GM19467 (cell line): Measurements from ENCODE around the gene GFAP.

Experiments
- ATAC-seq: cut with Tn5 transposase; IDR thresholded peaks from one replicate; pipeline ENCODE4 v1.9.1; 2021; ENCODE audit warnings: mild to moderate bottlenecking, moderate library complexity; ENCODE audit not compliant: unreplicated experiment

GFAP gene

DNA sequence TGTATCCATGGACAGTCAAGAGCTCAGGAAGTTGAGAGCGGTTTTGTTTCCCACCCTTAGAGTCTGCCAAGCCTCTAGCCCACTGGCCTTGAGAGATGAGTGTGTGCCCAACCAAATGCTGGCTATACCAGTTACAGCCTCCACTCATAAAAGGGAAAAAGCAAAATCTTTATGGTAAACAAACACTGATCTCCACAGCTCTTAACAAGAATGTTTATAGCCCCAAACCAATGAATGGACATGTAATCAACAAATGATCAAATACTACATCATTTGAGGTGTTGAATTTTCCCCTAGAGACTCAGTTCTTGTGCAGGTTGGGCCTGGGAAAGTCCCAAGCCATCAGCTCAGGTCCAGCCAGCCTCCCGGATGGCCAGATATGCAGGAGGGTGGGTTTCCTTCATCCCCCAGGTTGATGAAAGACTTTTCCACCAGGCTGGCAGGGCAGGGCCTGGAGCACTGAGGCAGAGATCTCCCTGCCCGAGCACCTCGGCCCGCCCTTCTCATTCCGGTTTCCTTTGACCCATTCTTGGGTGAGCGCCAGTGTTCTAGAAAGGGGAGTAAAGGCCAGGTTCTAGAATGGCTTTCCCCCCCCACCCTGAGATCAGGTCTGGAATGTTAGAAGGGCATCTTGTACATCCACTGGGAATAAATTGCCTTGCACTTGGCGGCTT is 12.2 kb downstream of the GFAP start:
- ATAC-seq, result no peak

GRCh38 chr17:44902135-44902760 is 13.1 kb downstream of the GFAP start:
- no peak for ATAC-seq

GRCh38 chr17:44901411-44901921 is 13.8 kb downstream of the GFAP start:
- ATAC-seq, result no peak

- no peak for ATAC-seq
Measured at GRCh38 chr17:44900894-44901293, 14.4 kb downstream of the GFAP start.

DNA sequence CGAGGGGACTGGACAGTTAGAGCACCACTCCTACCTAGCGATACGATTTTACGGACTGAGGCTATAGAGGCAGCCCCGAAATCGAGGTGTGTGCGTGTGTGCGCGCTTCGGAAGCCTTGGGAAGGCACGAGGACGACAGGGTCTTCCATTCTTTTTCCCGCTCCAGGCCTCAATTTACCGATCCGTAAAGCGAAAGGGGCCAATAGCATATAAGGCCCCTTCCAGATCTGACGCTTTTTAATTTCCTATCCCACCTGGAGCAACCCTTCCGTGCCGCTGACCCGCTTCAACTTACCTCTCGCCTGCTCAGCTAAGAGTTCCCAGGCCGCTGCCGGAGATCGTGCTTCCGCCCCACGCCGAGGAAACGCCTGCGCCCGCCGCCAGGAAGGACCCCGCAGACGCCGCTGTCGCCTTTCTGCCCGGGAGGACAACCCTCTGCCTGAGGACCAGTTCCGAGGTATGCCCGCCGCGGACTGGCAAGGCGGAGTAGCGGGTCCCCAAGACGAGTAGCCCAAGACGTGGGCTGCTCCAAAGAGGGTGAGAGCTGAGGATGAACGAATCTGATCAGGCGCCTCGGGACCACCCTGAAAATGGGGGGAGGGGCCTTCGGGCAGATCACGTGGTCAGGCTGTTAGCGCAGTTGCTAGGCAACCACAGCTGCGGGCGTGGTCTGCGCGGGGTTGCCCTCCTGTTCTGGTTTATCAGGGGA is 16.1 kb downstream of the GFAP start, which contains the start of gene EFTUD2:
EFTUD2 (minus strand) TSS at position 372 of the 709 bp plus-strand sequence. CDS start 4,924 bp downstream, outside the sequence.
- ATAC-seq, result peak; percentile 61

DNA sequence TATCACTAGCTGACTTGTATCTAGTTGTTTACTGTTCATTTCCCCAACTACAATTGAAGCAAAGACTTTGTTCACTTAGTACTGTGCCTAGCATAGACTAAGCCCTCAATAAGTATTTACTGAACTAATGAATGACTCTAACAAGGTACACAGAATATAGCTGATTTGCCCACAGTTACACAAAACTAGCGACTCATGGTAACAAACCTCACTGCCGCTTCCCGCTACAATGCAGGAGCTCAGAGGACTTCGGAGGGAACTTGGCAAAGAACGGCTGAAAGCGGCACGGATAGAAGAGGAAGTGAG is 16.6 kb downstream of the GFAP start:
- no peak for ATAC-seq

GRCh38 chr17:44894642-44895041 is 20.7 kb downstream of the GFAP start:
- ATAC-seq, result no peak

- ATAC-seq, result no peak
Measured at GRCh38 chr17:44892250-44892649, 23.1 kb downstream of the GFAP start.

DNA sequence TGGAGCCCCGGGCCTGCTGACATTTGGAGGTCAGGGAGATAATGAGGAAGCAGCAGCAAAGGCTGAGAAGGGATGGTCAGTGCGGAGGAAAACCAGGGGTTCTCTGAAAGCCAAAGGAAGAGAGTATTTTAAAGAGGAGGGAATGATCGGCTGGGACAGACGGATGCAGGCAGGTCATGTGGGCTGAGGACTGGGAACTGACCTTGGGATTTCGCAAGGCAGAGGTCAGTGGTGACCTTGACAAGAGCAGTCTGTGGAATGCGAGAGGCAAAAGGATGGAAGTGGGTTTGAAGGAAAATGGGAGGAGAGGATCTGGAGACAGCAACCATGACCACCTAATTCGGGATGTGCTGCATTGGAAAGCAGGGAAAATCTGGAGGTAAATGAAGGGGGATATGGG is 26.3 kb downstream of the GFAP start:
- ATAC-seq, result no peak

DNA sequence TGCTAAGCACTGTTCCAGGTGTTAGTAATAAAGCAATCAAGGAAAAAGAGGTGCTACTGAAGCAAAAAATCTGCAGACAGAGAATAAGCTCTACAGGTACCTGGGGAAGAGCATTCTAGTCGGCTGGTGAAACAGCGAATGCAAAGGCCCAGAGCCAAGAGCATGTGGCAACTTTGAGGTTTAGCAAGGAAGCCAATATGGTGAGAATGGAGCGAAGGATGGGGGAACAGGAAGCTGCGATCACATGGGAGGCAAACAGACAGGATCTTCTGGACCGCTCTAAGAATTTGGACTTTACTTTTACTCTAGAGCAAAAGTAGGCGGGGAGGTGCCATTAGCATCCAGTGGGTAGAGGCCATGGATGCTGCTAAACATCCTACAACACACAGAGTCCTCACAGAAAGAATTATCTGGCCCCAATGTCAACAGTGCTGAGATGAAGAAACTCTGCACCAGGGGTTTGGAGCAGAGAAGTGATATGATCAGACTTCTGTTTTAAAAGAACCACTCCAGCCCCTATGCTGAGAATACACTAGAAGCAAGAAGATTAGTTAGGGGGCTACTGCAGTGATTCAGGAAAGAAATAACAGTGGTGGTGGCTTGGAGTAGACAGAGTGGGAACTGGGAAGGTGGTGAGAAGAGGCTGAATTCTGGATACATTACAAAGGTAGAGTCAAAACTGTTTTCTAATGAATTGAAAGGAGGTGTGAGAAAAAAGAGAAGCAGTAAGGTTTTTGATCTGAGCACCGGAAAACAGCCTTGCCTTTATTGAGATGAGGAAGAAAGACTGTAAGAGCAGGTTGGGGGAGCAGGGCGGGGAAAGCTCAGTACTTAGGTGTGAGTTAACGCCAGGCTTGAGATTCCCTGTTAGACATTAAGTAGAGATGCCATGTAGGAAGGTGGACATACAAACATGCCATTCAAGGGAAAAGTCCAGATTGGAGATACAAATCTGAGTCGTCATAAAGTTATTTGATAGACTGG is 27.0 kb downstream of the GFAP start:
- ATAC-seq, result no peak

DNA sequence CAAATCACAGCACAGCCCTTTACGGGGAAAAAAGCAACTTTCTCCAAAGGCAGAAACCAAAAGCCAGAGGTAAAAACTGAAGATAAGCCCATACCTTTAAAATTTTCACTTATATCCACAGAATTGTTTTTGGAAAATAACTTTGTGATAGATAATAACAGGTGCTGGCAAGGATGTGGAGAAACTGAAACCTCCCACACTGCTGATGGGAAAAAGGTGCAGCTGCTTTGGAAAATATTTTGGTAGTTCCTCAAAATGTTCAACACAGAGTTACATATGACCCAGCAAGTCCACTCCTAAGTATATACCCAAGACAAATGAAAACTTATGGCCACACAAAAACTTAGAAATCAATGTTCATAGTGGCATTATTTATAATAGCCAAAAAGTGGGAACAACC is 28.3 kb downstream of the GFAP start:
- no peak for ATAC-seq

GRCh38 chr17:44884941-44885340 is 30.4 kb downstream of the GFAP start:
- no peak for ATAC-seq

- ATAC-seq, result no peak
Measured at GRCh38 chr17:44881145-44881544, 34.2 kb downstream of the GFAP start.

DNA sequence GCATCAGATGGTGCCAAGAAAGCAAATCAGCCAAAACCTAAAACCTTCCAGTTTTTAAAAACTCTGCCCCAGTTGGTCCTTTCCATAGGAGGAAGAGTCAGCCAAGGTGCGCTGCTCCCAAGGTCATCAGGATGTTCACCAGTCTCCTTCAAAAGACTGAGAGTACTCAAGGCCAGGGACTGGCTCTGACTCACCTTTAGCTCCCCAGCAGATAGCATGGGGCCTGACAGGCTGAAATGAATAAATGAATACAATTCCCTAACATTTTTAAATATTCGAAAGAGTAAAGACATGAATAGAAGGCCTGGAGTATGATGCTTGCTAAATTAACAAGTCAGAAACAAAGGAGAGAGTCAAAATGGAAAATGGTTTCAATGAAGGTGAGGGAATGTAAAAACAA is 35.2 kb downstream of the GFAP start:
- no peak for ATAC-seq

DNA sequence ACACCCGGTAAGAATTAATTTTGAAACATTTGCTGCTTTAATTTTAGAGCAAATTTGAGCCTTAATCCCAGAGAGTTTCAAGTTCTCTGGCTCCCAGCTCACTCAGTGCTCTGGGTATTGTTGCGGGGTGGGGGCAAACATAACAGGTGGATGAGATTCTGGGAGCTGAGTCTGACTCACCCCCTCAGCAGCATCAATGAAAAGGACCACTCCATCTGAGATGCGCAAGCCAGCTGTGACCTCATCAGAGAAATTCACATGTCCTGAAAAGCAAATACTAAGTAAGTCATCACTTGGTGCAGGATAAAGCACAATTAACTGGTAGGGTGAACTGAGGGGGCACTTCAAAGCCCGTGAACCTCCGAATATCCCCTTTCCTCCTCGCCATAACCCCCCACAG is 35.9 kb downstream of the GFAP start:
- ATAC-seq, result no peak

DNA sequence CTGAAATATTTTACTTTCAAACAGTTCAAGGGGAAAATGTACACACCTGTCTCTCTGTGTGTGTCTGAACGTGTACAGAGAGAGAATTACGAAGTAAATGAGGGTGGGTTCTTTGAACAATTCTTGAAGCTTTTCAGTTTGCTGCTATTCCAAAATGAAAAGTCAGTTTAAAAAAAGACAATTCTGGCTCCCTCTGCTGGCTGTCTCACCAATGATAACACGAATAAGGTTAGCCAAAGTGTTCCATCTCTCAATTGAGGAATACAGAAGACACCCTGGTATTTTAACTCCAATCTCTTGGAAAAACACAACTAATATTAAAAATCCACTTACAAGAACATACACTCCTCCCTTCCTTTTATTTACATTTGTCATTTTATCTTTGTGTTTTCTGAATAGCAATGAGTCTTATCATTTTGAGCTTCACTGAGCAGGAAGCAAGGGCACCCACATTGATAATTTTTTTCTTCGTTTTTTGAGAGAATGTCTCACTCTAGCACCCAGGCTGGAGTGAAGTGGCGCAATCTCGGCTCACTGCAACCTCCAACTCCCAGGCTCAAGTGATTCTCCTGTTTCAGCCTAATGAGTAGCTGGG is 36.6 kb downstream of the GFAP start:
- no peak for ATAC-seq

DNA sequence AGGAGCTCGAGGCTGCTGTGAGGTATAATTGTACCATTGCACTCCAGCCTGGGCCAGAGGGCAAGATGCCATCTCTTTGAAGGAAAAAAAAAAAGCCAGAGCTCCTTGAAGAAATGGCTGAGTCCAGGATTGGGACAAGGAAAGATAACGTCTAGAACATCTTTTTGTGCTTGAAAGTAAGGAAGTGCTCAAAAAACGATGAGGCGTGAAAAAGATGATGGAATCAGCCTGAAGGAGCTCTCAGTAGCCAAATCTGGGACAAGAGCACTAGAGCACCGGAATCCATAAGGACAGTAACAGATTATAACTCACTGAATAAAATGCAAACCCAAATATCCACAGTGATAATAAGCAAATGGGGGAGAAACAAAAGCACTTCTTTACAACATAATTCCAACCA is 38.2 kb downstream of the GFAP start:
- ATAC-seq, result no peak

DNA sequence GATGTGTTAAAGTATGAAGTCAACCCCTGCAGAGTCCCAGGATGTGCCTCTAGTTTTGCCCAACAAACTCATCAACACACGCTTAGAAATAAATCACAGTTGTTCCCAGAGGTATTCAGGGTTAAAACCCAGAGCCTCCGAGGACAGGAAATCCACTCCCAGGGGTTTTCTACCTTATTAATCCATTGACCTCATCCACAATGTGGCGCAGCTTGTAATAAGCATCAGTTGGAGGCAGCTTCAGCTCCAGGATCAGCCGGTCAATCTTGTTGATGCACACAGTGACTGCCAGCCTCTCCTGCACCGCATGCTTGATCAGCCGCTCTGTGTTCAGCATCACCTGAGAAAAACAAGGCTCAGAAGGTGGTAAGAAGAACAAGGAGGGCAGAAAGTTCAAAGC is 39.5 kb downstream of the GFAP start:
- no peak for ATAC-seq

DNA sequence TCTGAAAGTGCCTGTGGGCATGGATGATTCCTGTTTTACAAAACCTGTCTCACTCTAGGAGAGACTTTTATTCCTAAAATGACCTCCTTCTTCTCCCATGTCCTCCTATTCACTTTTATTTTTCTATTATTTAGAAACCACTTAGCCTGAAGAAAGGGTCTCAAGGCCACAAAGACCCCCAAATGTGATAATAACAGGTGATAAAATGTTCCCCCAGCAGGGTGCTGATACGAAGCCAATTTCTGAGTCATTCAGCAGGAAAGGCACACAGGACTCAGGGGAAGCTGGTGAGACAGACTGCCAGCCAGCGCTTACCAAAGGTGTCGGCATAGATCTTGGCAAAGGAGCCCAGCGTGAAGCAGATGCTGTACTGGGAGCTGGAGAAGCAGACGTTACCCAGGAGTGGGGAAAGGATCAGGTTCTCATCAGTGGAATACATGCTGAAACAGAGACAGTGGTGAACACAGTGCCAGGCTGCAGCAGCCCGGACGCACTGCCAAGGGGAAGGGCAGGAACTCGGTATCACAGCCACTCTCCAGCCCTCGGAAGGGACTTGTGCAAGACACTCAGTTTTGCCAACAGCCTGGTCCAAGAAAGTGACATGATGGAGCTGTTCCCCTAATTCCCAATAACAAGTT is 43.0 kb downstream of the GFAP start:
- no peak for ATAC-seq

- no peak for ATAC-seq
Measured at GRCh38 chr17:44871556-44871955, 43.7 kb downstream of the GFAP start.
